Motor neuron (in vitro differentiated cells): Measurements from ENCODE around the gene TMEM209. TPM values are rescaled to one million over a fixed set of nuclear protein-coding genes. Genes with fewer than 3 reads are reported as not detected.
A peak's percentile ranks its signal among the peaks of the same experiment; 100 is the strongest.

ENCODE experiments used
- ATAC-seq, 8 experiments: fragments of 200-7000 bp; cut with Tn5 transposase; replicated peaks in 6 of 8; 2 replicates each; pipeline ENCODE4 v1.8.0; 2021; ENCODE audit warnings: mild to moderate bottlenecking in 8 of 8, moderate library complexity in 8 of 8
- H3K27ac ChIP-seq, 2 donors: fragments of 250-450 bp; sonication (Bioruptor Pico); 2 replicates each; pipeline ENCODE4 v1.9.0; 2021; ENCODE audit warnings: antibody characterized with exemption in 2 of 2, mild to moderate bottlenecking in 2 of 2, moderate library complexity in 1 of 2
- H3K4me1 ChIP-seq, 2 donors: fragments of 250-450 bp; sonication (Bioruptor Pico); replicated peaks in 1 of 2; 2 replicates each; pipeline ENCODE4 v1.6.1; 2021; ENCODE audit warnings: antibody characterized with exemption in 2 of 2, mild to moderate bottlenecking in 2 of 2, moderate library complexity in 1 of 2
- H3K4me3 ChIP-seq, 5 donors: fragments of 250-450 bp; sonication (Bioruptor Pico); 2 replicates each; pipeline ENCODE4 v1.9.0; 2021; ENCODE audit warnings: antibody characterized with exemption in 5 of 5, mild to moderate bottlenecking in 5 of 5, moderate library complexity in 4 of 5
- WGBS, 10 experiments: fragments of 450-650 bp; shearing (Covaris generic); methylation state at CpG; one replicate each; pipeline ENCODE4 v1.0.0; 2022; 5-methylcytosine and 5-hydroxymethylcytosine counted together
- in situ Hi-C, 9 experiments: fragments of 400-800 bp; cut with MboI; loops; one replicate each; pipeline ENCODE4 v1.15.0; 2021; ENCODE audit warnings: low sequenced_read_pairs in 9 of 9, low pct_unique_long_range_greater_than_20kb in 2 of 9; ENCODE audit not compliant: unreplicated experiment in 9 of 9
- total RNA-seq, 8 experiments: library from RNA; unstranded; fragments of 300-600 nt; gene quantifications; 2 replicates each; pipeline versions ENCODE4 v1.2.3 to v1.2.4, GENCODE V29; 2022

TMEM209 gene
- total RNA-seq, 8 experiments from 2014 or later, result 18.4 to 30.0 (median 22.6) TPM

GRCh38 chr7:130216025-130216424 lies 10.8 kb upstream of the TMEM209 start:
- Histone ChIP-seq H3K27ac (no peak overlapping the region), H3K4me1 (no peaks in the 10 kb centered on the region), H3K4me3 (no peak overlapping the region)
- WGBS, 10 experiments, result 73 to 93% (median 80%) methylated on average over 3 to 9 of the region's 9 CpGs; no CpG with 5 or more reads in 1 of the 10 experiments
- in situ Hi-C loops, result loop anchor here in 3 of 9 experiments (25.0 kb wide), 3 partner anchors 221 to 496 kb away; partner anchors contain the start of genes CEP41 (in 1 of the 3) and MEST (in 1 of the 3)
- peak in 1 of 8 experiments; percentile 26 for ATAC-seq

- ATAC-seq, result no peak
- H3K27ac ChIP-seq, result no peak overlapping the region
- no peak overlapping the region for H3K4me3 ChIP-seq
- H3K4me1 ChIP-seq, result no peaks in the 10 kb centered on the region
- WGBS, 10 experiments, result 36 to 100% (median 91%) methylated on average over 1 of the region's 1 CpG; no CpG with 5 or more reads in 5 of the 10 experiments
- in situ Hi-C loops, result loop anchor here in 3 of 9 experiments (25.0 kb wide), 3 partner anchors 223 to 498 kb away; partner anchors contain the start of genes CEP41 (in 1 of the 3) and MEST (in 1 of the 3)
Observed at GRCh38 chr7:130213828-130214227, 8.6 kb upstream of the TMEM209 start.

GRCh38 chr7:130210181-130210935 lies 5.2 kb upstream of the TMEM209 start:
- H3K27ac ChIP-seq, result no peak overlapping the region
- in situ Hi-C loops, result loop anchor here in 3 of 9 experiments (25.0 kb wide), 3 partner anchors 227 to 502 kb away; partner anchors contain the start of genes CEP41 (in 1 of the 3) and MEST (in 1 of the 3)

GRCh38 chr7:130208516-130208915 lies 3.3 kb upstream of the TMEM209 start:
- in situ Hi-C loops, result loop anchor here in 3 of 9 experiments (25.0 kb wide), 3 partner anchors 229 to 504 kb away; partner anchors contain the start of genes CEP41 (in 1 of the 3) and MEST (in 1 of the 3)

More at GRCh38 chr7:130210181-130210935, 5.2 kb upstream of the TMEM209 start:
- ATAC-seq, result peak in 2 of 8 experiments; percentile 14 to 74
- Histone ChIP-seq H3K4me1 (peaks cover 8 to 10% of the 10 kb centered on the region in 2 donors), H3K4me3 (no peak overlapping the region)
- WGBS, 10 experiments, result 6 to 95% (median 45%) methylated on average over 2 to 5 of the region's 5 CpGs; no CpG with 5 or more reads in 1 of the 10 experiments

GRCh38 chr7:130207642-130208041 lies 2.4 kb upstream of the TMEM209 start, which contains the start of gene SSMEM1:
Gene SSMEM1 (plus strand): TSS chr7:130207860. CDS start chr7:130207911, 51 bp downstream.
- H3K27ac ChIP-seq, result no peak within 1 kb of the TSS
- in situ Hi-C loops, result loop anchor here in 3 of 9 experiments (25.0 kb wide), 3 partner anchors 230 to 505 kb away; partner anchors contain the start of genes CEP41 (in 1 of the 3) and MEST (in 1 of the 3)
- H3K4me1 ChIP-seq, result peaks cover 17% of the 10 kb centered on the region in 2 donors
- H3K4me3 ChIP-seq, result no peak within 1 kb of the TSS
- ATAC-seq, result no peak

More at GRCh38 chr7:130208516-130208915, 3.3 kb upstream of the TMEM209 start:
- H3K27ac ChIP-seq, result no peak overlapping the region
- ATAC-seq, result no peak
- WGBS, 10 experiments, result 20 to 100% (median 100%) methylated on average over 1 to 2 of the region's 2 CpGs; no CpG with 5 or more reads in 1 of the 10 experiments
- no peak overlapping the region for H3K4me3 ChIP-seq
- peaks cover 17% of the 10 kb centered on the region in 2 donors for H3K4me1 ChIP-seq

GRCh38 chr7:130207033-130207432 lies 1.8 kb upstream of the TMEM209 start:
- Histone ChIP-seq H3K27ac (no peak overlapping the region), H3K4me1 (peaks cover 17% of the 10 kb centered on the region in 2 donors), H3K4me3 (no peak overlapping the region)
- in situ Hi-C loops, result loop anchor here in 3 of 9 experiments (25.0 kb wide), 3 partner anchors 230 to 505 kb away; partner anchors contain the start of genes CEP41 (in 1 of the 3) and MEST (in 1 of the 3)
- 17 to 100% (median 84%) methylated on average over 1 to 5 of the region's 5 CpGs for WGBS, 10 experiments
- ATAC-seq, result no peak

- in situ Hi-C loops, result loop anchor here in 3 of 9 experiments (25.0 kb wide), 3 partner anchors 236 to 511 kb away; partner anchors contain the start of genes CEP41 (in 1 of the 3) and MEST (in 1 of the 3)
- 73 to 100% (median 100%) methylated on average over 2 to 6 of the region's 7 CpGs for WGBS, 10 experiments
- no peak for ATAC-seq
Observed at GRCh38 chr7:130201796-130202195, 3.4 kb downstream of the TMEM209 start.

GRCh38 chr7:130197094-130197493 lies 8.1 kb downstream of the TMEM209 start:
- no peak overlapping the region for H3K4me3 ChIP-seq
- in situ Hi-C loops, result no loop called here
- 0 to 100% (median 58%) methylated on average over 1 to 2 of the region's 2 CpGs; no CpG with 5 or more reads in 2 of the 10 experiments for WGBS, 10 experiments
- H3K4me1 ChIP-seq, result no peaks in the 10 kb centered on the region
- ATAC-seq, result peak in 1 of 8 experiments; percentile 12
- H3K27ac ChIP-seq, result no peak overlapping the region

More at GRCh38 chr7:130201796-130202195, 3.4 kb downstream of the TMEM209 start:
- H3K4me1 ChIP-seq, result peaks cover 17% of the 10 kb centered on the region in 2 donors
- H3K4me3 ChIP-seq, result no peak overlapping the region
- H3K27ac ChIP-seq, result no peak overlapping the region

GRCh38 chr7:130196476-130196875 lies 8.7 kb downstream of the TMEM209 start:
- Histone ChIP-seq H3K27ac (no peak overlapping the region), H3K4me1 (no peaks in the 10 kb centered on the region), H3K4me3 (no peak overlapping the region)
- WGBS, 10 experiments, result 0 to 100% (median 90%) methylated on average over 1 to 2 of the region's 2 CpGs; no CpG with 5 or more reads in 3 of the 10 experiments
- in situ Hi-C loops, result no loop called here
- no peak for ATAC-seq

- no peak overlapping the region for H3K27ac ChIP-seq
- H3K4me3 ChIP-seq, result no peak overlapping the region
- ATAC-seq, result no peak
- WGBS, 10 experiments, result 93 to 100% (median 100%) methylated on average over 1 to 2 of the region's 2 CpGs
- in situ Hi-C loops, result no loop called here
- no peaks in the 10 kb centered on the region for H3K4me1 ChIP-seq
Observed at GRCh38 chr7:130195396-130195795, 9.8 kb downstream of the TMEM209 start.

GRCh38 chr7:130191791-130192190 lies 13.4 kb downstream of the TMEM209 start:
- no peak for ATAC-seq
- no peak overlapping the region for H3K4me3 ChIP-seq
- in situ Hi-C loops, result no loop called here
- H3K27ac ChIP-seq, result no peak overlapping the region
- 40 to 100% (median 95%) methylated on average over 1 to 7 of the region's 7 CpGs for WGBS, 10 experiments
- H3K4me1 ChIP-seq, result no peaks in the 10 kb centered on the region

- WGBS, 10 experiments, result 71 to 100% (median 97%) methylated on average over 1 to 4 of the region's 5 CpGs; no CpG with 5 or more reads in 2 of the 10 experiments
- Histone ChIP-seq H3K27ac (no peak overlapping the region), H3K4me3 (no peak overlapping the region), H3K4me1 (no peaks in the 10 kb centered on the region)
- in situ Hi-C loops, result no loop called here
- peak in 2 of 8 experiments; percentile 29 to 64 for ATAC-seq
Observed at GRCh38 chr7:130189343-130189742, 15.9 kb downstream of the TMEM209 start.

GRCh38 chr7:130187360-130187759 lies 17.8 kb downstream of the TMEM209 start:
- H3K27ac ChIP-seq, result no peak overlapping the region
- in situ Hi-C loops, result no loop called here
- 93 to 100% (median 100%) methylated on average over 1 to 2 of the region's 2 CpGs for WGBS, 10 experiments
- H3K4me3 ChIP-seq, result no peak overlapping the region
- no peak for ATAC-seq
- H3K4me1 ChIP-seq, result no peaks in the 10 kb centered on the region
